Activated CD4-positive, alpha-beta memory T cell treated with anti-CD3 and anti-CD28 coated beads, Interleukin-2, amount 10 ng/mL, durations not matched to agents 7 days and 5 days (primary cell): ENCODE data around the gene ANKFN1. TPM values are rescaled to one million over a fixed set of nuclear protein-coding genes. Genes with fewer than 3 reads are reported as not detected.

ENCODE experiments used
- CTCF ChIA-PET: fragments of 350-600 bp; sonication (Branson Sonifier 250); formaldehyde crosslinking; loops from one replicate; lab custom pipeline; 2021; ENCODE audit warnings: antibody characterized with exemption, inconsistent platforms; lab: Charles Lee
- POLR2A ChIA-PET: fragments of 350-600 bp; sonication (Branson Sonifier 250); formaldehyde crosslinking; loops from one replicate; lab custom pipeline; 2021; ENCODE audit warnings: antibody characterized with exemption; lab: Charles Lee
- DNase-seq: peaks from one replicate; pipeline ENCODE4 v3.0.0-alpha.2; 2020
- H3K27ac Mint-ChIP-seq: one replicate; pipeline ENCODE4 v1.8.0; 2021; ENCODE audit warnings: mild to moderate bottlenecking, mixed read lengths
- H3K27me3 Mint-ChIP-seq: one replicate; pipeline ENCODE4 v1.8.0; 2021; ENCODE audit warnings: mixed read lengths
- H3K36me3 Mint-ChIP-seq: one replicate; pipeline ENCODE4 v1.8.0; 2021; ENCODE audit warnings: low read depth, mixed read lengths
- H3K4me1 Mint-ChIP-seq: one replicate; pipeline ENCODE4 v1.8.0; 2021; ENCODE audit warnings: mixed read lengths
- H3K4me3 Mint-ChIP-seq: one replicate; pipeline ENCODE4 v1.8.0; 2021; ENCODE audit warnings: mild to moderate bottlenecking, mixed read lengths
- H3K9me3 Mint-ChIP-seq: one replicate; pipeline ENCODE4 v1.8.0; 2021; ENCODE audit warnings: mixed read lengths
- total RNA-seq, 2 experiments: library from RNA; stranded (reverse); gene quantifications; one replicate each; pipeline ENCODE4 v1.2.3, GENCODE V29; 2021

The ANKFN1 gene
- total RNA-seq, 2 experiments from 2014 or later: not detected

GRCh38 chr17:56177361-56177760, 24.1 kb downstream of the ANKFN1 start:
- H3K4me3 Mint-ChIP-seq: no peak overlapping the region
- H3K4me1 Mint-ChIP-seq: no peaks in the 10 kb centered on the region
- no peak for DNase-seq
- no peaks in the 10 kb centered on the region for H3K36me3 Mint-ChIP-seq
- no peaks in the 10 kb centered on the region for H3K9me3 Mint-ChIP-seq
- POLR2A ChIA-PET: no interaction called here
- H3K27ac Mint-ChIP-seq: no peak overlapping the region
- CTCF ChIA-PET: no interaction called here
- no peaks in the 10 kb centered on the region for H3K27me3 Mint-ChIP-seq

GRCh38 chr17:56178203-56178602, 24.9 kb downstream of the ANKFN1 start:
- Mint-ChIP-seq H3K36me3 (no peaks in the 10 kb centered on the region), H3K27ac (no peak overlapping the region), H3K4me1 (no peaks in the 10 kb centered on the region), H3K9me3 (no peaks in the 10 kb centered on the region), H3K27me3 (no peaks in the 10 kb centered on the region), H3K4me3 (no peak overlapping the region)
- no peak for DNase-seq
- POLR2A ChIA-PET: no interaction called here
- CTCF ChIA-PET: no interaction called here

GRCh38 chr17:56182081-56182480, 28.8 kb downstream of the ANKFN1 start:
- POLR2A ChIA-PET: no interaction called here
- Mint-ChIP-seq H3K9me3 (no peaks in the 10 kb centered on the region), H3K36me3 (no peaks in the 10 kb centered on the region), H3K4me3 (no peak overlapping the region), H3K27ac (no peak overlapping the region), H3K27me3 (no peaks in the 10 kb centered on the region), H3K4me1 (no peaks in the 10 kb centered on the region)
- DNase-seq: no peak
- CTCF ChIA-PET: no interaction called here

GRCh38 chr17:56184650-56185049, 31.4 kb downstream of the ANKFN1 start:
- ChIA-PET POLR2A (no interaction called here), CTCF (no interaction called here)
- H3K4me3 Mint-ChIP-seq: no peak overlapping the region

GRCh38 chr17:56185491-56186221, 32.4 kb downstream of the ANKFN1 start:
- DNase-seq: no peak
- no peaks in the 10 kb centered on the region for H3K4me1 Mint-ChIP-seq
- ChIA-PET POLR2A (no interaction called here), CTCF (no interaction called here)
- H3K9me3 Mint-ChIP-seq: no peaks in the 10 kb centered on the region
- no peak overlapping the region for H3K27ac Mint-ChIP-seq
- H3K4me3 Mint-ChIP-seq: no peak overlapping the region
- no peaks in the 10 kb centered on the region for H3K36me3 Mint-ChIP-seq
- H3K27me3 Mint-ChIP-seq: no peaks in the 10 kb centered on the region

More at GRCh38 chr17:56184650-56185049, 31.4 kb downstream of the ANKFN1 start:
- Mint-ChIP-seq H3K9me3 (no peaks in the 10 kb centered on the region), H3K27ac (no peak overlapping the region), H3K27me3 (no peaks in the 10 kb centered on the region), H3K36me3 (no peaks in the 10 kb centered on the region), H3K4me1 (no peaks in the 10 kb centered on the region)
- DNase-seq: no peak

GRCh38 chr17:56186222-56186786, 33.0 kb downstream of the ANKFN1 start:
- Mint-ChIP-seq H3K4me1 (no peaks in the 10 kb centered on the region), H3K36me3 (no peaks in the 10 kb centered on the region), H3K4me3 (no peak overlapping the region), H3K9me3 (no peaks in the 10 kb centered on the region), H3K27ac (no peak overlapping the region), H3K27me3 (no peaks in the 10 kb centered on the region)
- DNase-seq: no peak
- CTCF ChIA-PET: no interaction called here
- POLR2A ChIA-PET: no interaction called here

GRCh38 chr17:56203430-56203829, 50.2 kb downstream of the ANKFN1 start:
- Mint-ChIP-seq H3K27ac (no peak overlapping the region), H3K36me3 (no peaks in the 10 kb centered on the region), H3K9me3 (peaks cover 8% of the 10 kb centered on the region), H3K4me3 (no peak overlapping the region), H3K27me3 (peaks cover 3% of the 10 kb centered on the region), H3K4me1 (peaks cover 2% of the 10 kb centered on the region)
- no peak for DNase-seq
- ChIA-PET POLR2A (no interaction called here), CTCF (no interaction called here)

GRCh38 chr17:56206351-56206750, 53.1 kb downstream of the ANKFN1 start:
- peaks cover 8% of the 10 kb centered on the region for H3K9me3 Mint-ChIP-seq
- no peak overlapping the region for H3K27ac Mint-ChIP-seq
- ChIA-PET POLR2A (no interaction called here), CTCF (no interaction called here)
- no peak for DNase-seq
- H3K36me3 Mint-ChIP-seq: no peaks in the 10 kb centered on the region
- peaks cover 2% of the 10 kb centered on the region for H3K4me1 Mint-ChIP-seq
- H3K4me3 Mint-ChIP-seq: no peak overlapping the region
- no peaks in the 10 kb centered on the region for H3K27me3 Mint-ChIP-seq

GRCh38 chr17:56213031-56213430, 59.8 kb downstream of the ANKFN1 start:
- POLR2A ChIA-PET: no interaction called here
- no peaks in the 10 kb centered on the region for H3K27me3 Mint-ChIP-seq
- H3K4me1 Mint-ChIP-seq: no peaks in the 10 kb centered on the region
- H3K27ac Mint-ChIP-seq: no peak overlapping the region
- CTCF ChIA-PET: no interaction called here
- H3K4me3 Mint-ChIP-seq: no peak overlapping the region
- no peaks in the 10 kb centered on the region for H3K9me3 Mint-ChIP-seq
- H3K36me3 Mint-ChIP-seq: no peaks in the 10 kb centered on the region
- no peak for DNase-seq

GRCh38 chr17:56217921-56218320, 64.6 kb downstream of the ANKFN1 start:
- no peaks in the 10 kb centered on the region for H3K36me3 Mint-ChIP-seq
- CTCF ChIA-PET: no interaction called here
- H3K9me3 Mint-ChIP-seq: no peaks in the 10 kb centered on the region
- no peaks in the 10 kb centered on the region for H3K27me3 Mint-ChIP-seq
- POLR2A ChIA-PET: no interaction called here
- no peak for DNase-seq
- H3K4me3 Mint-ChIP-seq: no peak overlapping the region
- H3K4me1 Mint-ChIP-seq: no peaks in the 10 kb centered on the region
- H3K27ac Mint-ChIP-seq: no peak overlapping the region

GRCh38 chr17:56222255-56222654, 69.0 kb downstream of the ANKFN1 start:
- Mint-ChIP-seq H3K27ac (no peak overlapping the region), H3K4me3 (no peak overlapping the region), H3K9me3 (no peaks in the 10 kb centered on the region), H3K27me3 (no peaks in the 10 kb centered on the region), H3K36me3 (no peaks in the 10 kb centered on the region), H3K4me1 (no peaks in the 10 kb centered on the region)
- POLR2A ChIA-PET: no interaction called here
- no peak for DNase-seq
- CTCF ChIA-PET: no interaction called here

- Mint-ChIP-seq H3K4me1 (no peaks in the 10 kb centered on the region), H3K4me3 (no peak overlapping the region), H3K36me3 (no peaks in the 10 kb centered on the region), H3K27me3 (no peaks in the 10 kb centered on the region), H3K27ac (no peak overlapping the region), H3K9me3 (no peaks in the 10 kb centered on the region)
- no peak for DNase-seq
- CTCF ChIA-PET: no interaction called here
- POLR2A ChIA-PET: no interaction called here
Measured at GRCh38 chr17:56230660-56231059, 77.4 kb downstream of the ANKFN1 start.

GRCh38 chr17:56231252-56231651, 78.0 kb downstream of the ANKFN1 start:
- H3K4me3 Mint-ChIP-seq: no peak overlapping the region
- POLR2A ChIA-PET: no interaction called here
- H3K27ac Mint-ChIP-seq: no peak overlapping the region
- H3K36me3 Mint-ChIP-seq: no peaks in the 10 kb centered on the region
- DNase-seq: no peak
- no peaks in the 10 kb centered on the region for H3K4me1 Mint-ChIP-seq
- H3K9me3 Mint-ChIP-seq: no peaks in the 10 kb centered on the region
- no peaks in the 10 kb centered on the region for H3K27me3 Mint-ChIP-seq
- CTCF ChIA-PET: interaction anchor here (0.6 kb wide), 1 partner anchor 364 kb away, joined by 4 read pairs; no protein-coding TSS in a partner anchor

GRCh38 chr17:56231693-56232092, 78.4 kb downstream of the ANKFN1 start:
- no peak overlapping the region for H3K4me3 Mint-ChIP-seq
- H3K9me3 Mint-ChIP-seq: no peaks in the 10 kb centered on the region
- no peak overlapping the region for H3K27ac Mint-ChIP-seq
- DNase-seq: no peak
- ChIA-PET CTCF (interaction anchor here (0.6 kb wide), 1 partner anchor 363 kb away, joined by 4 read pairs; no protein-coding TSS in a partner anchor), POLR2A (no interaction called here)
- H3K36me3 Mint-ChIP-seq: no peaks in the 10 kb centered on the region
- H3K4me1 Mint-ChIP-seq: no peaks in the 10 kb centered on the region
- no peaks in the 10 kb centered on the region for H3K27me3 Mint-ChIP-seq
